Large intestine (tissue), 3 donors: ENCODE measurements around the gene AKT3. TPM values are rescaled to one million over a fixed set of nuclear protein-coding genes. Genes with fewer than 3 reads are reported as not detected.

Source experiments
- DNase-seq, 2 donors: peaks; one replicate each; pipeline versions ENCODE4 v3.0.0 to v3.0.0-alpha.2; 2013
- H3K27ac ChIP-seq: one replicate; pipeline ENCODE4 v1.5.1; 2013; ENCODE audit warnings: low read length
- H3K27me3 ChIP-seq: 2 replicates; pipeline ENCODE4 v1.6.1; 2013; ENCODE audit warnings: low read length; ENCODE audit not compliant: control insufficient read depth, insufficient read depth
- H3K36me3 ChIP-seq: 2 replicates; pipeline ENCODE4 v1.6.1; 2013; ENCODE audit warnings: low read length; ENCODE audit not compliant: control insufficient read depth, insufficient read depth
- H3K4me1 ChIP-seq: one replicate; pipeline ENCODE4 v1.6.1; 2013; ENCODE audit warnings: low read length; ENCODE audit not compliant: control insufficient read depth, insufficient read depth
- H3K4me3 ChIP-seq: one replicate; pipeline ENCODE4 v1.5.1; 2013; ENCODE audit warnings: low read length
- H3K9me3 ChIP-seq: one replicate; pipeline ENCODE4 v1.6.1; 2013; ENCODE audit warnings: mild to moderate bottlenecking, low read depth, low read length, moderate library complexity; ENCODE audit not compliant: control insufficient read depth
- WGBS: methylation state at CpG from one replicate; pipeline ENCODE4 v1.1.5; 2013; ENCODE audit warnings: low lambda C conversion rate; ENCODE audit not compliant: insufficient coverage; 5-methylcytosine and 5-hydroxymethylcytosine counted together
- polyA plus RNA-seq: library from polyadenylated mRNA; unstranded; fragments of 120-200 nt; gene quantifications from one replicate; pipeline ENCODE4 v1.2.1, GENCODE V29; 2013

Gene AKT3
- polyA plus RNA-seq, 1 donor, result 14.0 TPM

- no peak overlapping the region for H3K27ac ChIP-seq
- no peak for DNase-seq
- WGBS, result 100% methylated on average over 1 of the region's 11 CpGs
Observed at GRCh38 chr1:243455760-243456651, 394.0 kb downstream of the AKT3 start.

GRCh38 chr1:243454328-243454997 is 395.6 kb downstream of the AKT3 start:
- Histone ChIP-seq H3K4me1 (no peaks in the 10 kb centered on the region), H3K4me3 (no peak overlapping the region), H3K9me3 (no peaks in the 10 kb centered on the region), H3K36me3 (no peaks in the 10 kb centered on the region), H3K27me3 (no peaks in the 10 kb centered on the region), H3K27ac (no peak overlapping the region)
- no CpG with 5 or more reads among the region's 17 CpGs for WGBS
- no peak for DNase-seq

More at GRCh38 chr1:243455760-243456651, 394.0 kb downstream of the AKT3 start:
- Histone ChIP-seq H3K4me3 (no peak overlapping the region), H3K9me3 (no peaks in the 10 kb centered on the region), H3K36me3 (no peaks in the 10 kb centered on the region), H3K27me3 (no peaks in the 10 kb centered on the region), H3K4me1 (no peaks in the 10 kb centered on the region)

GRCh38 chr1:243452092-243452491 is 398.0 kb downstream of the AKT3 start:
- DNase-seq, result no peak
- H3K9me3 ChIP-seq, result no peaks in the 10 kb centered on the region
- H3K4me3 ChIP-seq, result no peak overlapping the region
- no CpG with 5 or more reads among the region's 2 CpGs for WGBS
- no peaks in the 10 kb centered on the region for H3K4me1 ChIP-seq
- no peak overlapping the region for H3K27ac ChIP-seq
- H3K36me3 ChIP-seq, result no peaks in the 10 kb centered on the region
- H3K27me3 ChIP-seq, result no peaks in the 10 kb centered on the region

- 90% methylated on average over 2 of the region's 6 CpGs for WGBS
- H3K36me3 ChIP-seq, result peaks cover 4% of the 10 kb centered on the region
- no peaks in the 10 kb centered on the region for H3K4me1 ChIP-seq
- no peak overlapping the region for H3K27ac ChIP-seq
- DNase-seq, result no peak
- no peaks in the 10 kb centered on the region for H3K27me3 ChIP-seq
- no peaks in the 10 kb centered on the region for H3K9me3 ChIP-seq
- no peak overlapping the region for H3K4me3 ChIP-seq
Observed at GRCh38 chr1:243449373-243449772, 400.7 kb downstream of the AKT3 start.

- Histone ChIP-seq H3K9me3 (no peaks in the 10 kb centered on the region), H3K36me3 (peaks cover 4% of the 10 kb centered on the region), H3K4me1 (no peaks in the 10 kb centered on the region), H3K4me3 (no peak overlapping the region), H3K27ac (no peak overlapping the region), H3K27me3 (no peaks in the 10 kb centered on the region)
- DNase-seq, result no peak
- WGBS, result no CpG with 5 or more reads among the region's 4 CpGs
Observed at GRCh38 chr1:243447844-243448243, 402.2 kb downstream of the AKT3 start.

- H3K27ac ChIP-seq, result no peak overlapping the region
- no peak for DNase-seq
- no peaks in the 10 kb centered on the region for H3K9me3 ChIP-seq
- H3K36me3 ChIP-seq, result peaks cover 4% of the 10 kb centered on the region
- H3K4me3 ChIP-seq, result no peak overlapping the region
- WGBS, result no CpG with 5 or more reads among the region's 3 CpGs
- H3K27me3 ChIP-seq, result no peaks in the 10 kb centered on the region
- H3K4me1 ChIP-seq, result no peaks in the 10 kb centered on the region
Observed at GRCh38 chr1:243447347-243447746, 402.7 kb downstream of the AKT3 start.

GRCh38 chr1:243443557-243443956 is 406.5 kb downstream of the AKT3 start:
- H3K4me3 ChIP-seq, result no peak overlapping the region
- H3K9me3 ChIP-seq, result no peaks in the 10 kb centered on the region
- H3K27ac ChIP-seq, result no peak overlapping the region
- no peaks in the 10 kb centered on the region for H3K27me3 ChIP-seq
- peaks cover 7% of the 10 kb centered on the region for H3K36me3 ChIP-seq
- no peaks in the 10 kb centered on the region for H3K4me1 ChIP-seq
- DNase-seq, result no peak
- WGBS, result 70% methylated on average over 2 of the region's 4 CpGs

GRCh38 chr1:243441601-243442000 is 408.4 kb downstream of the AKT3 start:
- Histone ChIP-seq H3K9me3 (no peaks in the 10 kb centered on the region), H3K4me1 (no peaks in the 10 kb centered on the region), H3K36me3 (peaks cover 7% of the 10 kb centered on the region), H3K4me3 (no peak overlapping the region), H3K27me3 (no peaks in the 10 kb centered on the region), H3K27ac (no peak overlapping the region)
- DNase-seq, result no peak

GRCh38 chr1:243440406-243440805 is 409.6 kb downstream of the AKT3 start:
- peaks cover 3% of the 10 kb centered on the region for H3K36me3 ChIP-seq
- H3K27ac ChIP-seq, result no peak overlapping the region
- H3K4me3 ChIP-seq, result no peak overlapping the region
- H3K27me3 ChIP-seq, result no peaks in the 10 kb centered on the region
- H3K4me1 ChIP-seq, result no peaks in the 10 kb centered on the region
- no peaks in the 10 kb centered on the region for H3K9me3 ChIP-seq
- DNase-seq, result no peak
- no CpG with 5 or more reads among the region's 2 CpGs for WGBS

- no peak for DNase-seq
- Histone ChIP-seq H3K4me3 (no peak overlapping the region), H3K36me3 (peaks cover 3% of the 10 kb centered on the region), H3K27me3 (no peaks in the 10 kb centered on the region), H3K27ac (no peak overlapping the region), H3K4me1 (no peaks in the 10 kb centered on the region), H3K9me3 (no peaks in the 10 kb centered on the region)
- 100% methylated on average over 1 of the region's 2 CpGs for WGBS
Observed at GRCh38 chr1:243438815-243439214, 411.2 kb downstream of the AKT3 start.
